D721Med (cell line): ENCODE results near the gene SLC44A1.

Experiments
- DNase-seq: peaks from one replicate; pipeline ENCODE4 v3.0.0; 2011; ENCODE audit warnings: low spot score; ENCODE audit not compliant: insufficient read length
- FAIRE-seq: peaks from 2 replicates; lab custom pipeline; 2011; peaks lifted over from hg19 to GRCh38; lab: Jason Lieb, UNC
- CTCF ChIP-seq: IDR thresholded peaks from 2 replicates; pipeline ENCODE4 v1.5.1; 2012; ENCODE audit warnings: mild to moderate bottlenecking, control low read depth; ENCODE audit not compliant: insufficient read depth; ENCODE audit errors: missing control alignments

Gene SLC44A1

GRCh38 chr9:105415662-105415980 is 171.2 kb downstream of the SLC44A1 start:
- FAIRE-seq (no peak), DNase-seq (no peak)
- TF ChIP-seq CTCF = no peak

GRCh38 chr9:105416840-105417239 is 172.4 kb downstream of the SLC44A1 start:
- DNase-seq (no peak), FAIRE-seq (no peak)
- TF ChIP-seq CTCF = no peak

GRCh38 chr9:105418588-105419500 is 174.4 kb downstream of the SLC44A1 start:
- TF ChIP-seq CTCF = no peak
- DNase-seq (no peak), FAIRE-seq (no peak)

GRCh38 chr9:105419816-105420597 is 175.6 kb downstream of the SLC44A1 start:
- FAIRE-seq = no peak
- no peak for TF ChIP-seq CTCF
- DNase-seq = no peak

GRCh38 chr9:105421154-105421553 is 176.7 kb downstream of the SLC44A1 start:
- no peak for DNase-seq
- TF ChIP-seq CTCF = no peak
- no peak for FAIRE-seq

- FAIRE-seq = no peak
- no peak for TF ChIP-seq CTCF
Measured at GRCh38 chr9:105421864-105422263, 177.4 kb downstream of the SLC44A1 start.

More at GRCh38 chr9:105421864-105422263, 177.4 kb downstream of the SLC44A1 start:
- DNase-seq = no peak
